ENCODE measurements around the gene TIFAB.

Gene TIFAB

GRCh38 chr5:135458356-135458755 lies 6.2 kb upstream of the TIFAB start:
- DNase-seq (ENCODE audit: low read depth), result no peak

- DNase-seq (ENCODE audit: low read depth), result peak; percentile 40
These were observed 5.4 kb upstream of the TIFAB start for GRCh38 chr5:135457424-135458071.

GRCh38 chr5:135456238-135457099 lies 4.3 kb upstream of the TIFAB start:
- peak; percentile 94 for DNase-seq (ENCODE audit: low read depth)

GRCh38 chr5:135455876-135456237 lies 3.7 kb upstream of the TIFAB start:
- DNase-seq (ENCODE audit: low read depth), result no peak

GRCh38 chr5:135454946-135455345 lies 2.8 kb upstream of the TIFAB start:
- no peak for DNase-seq (ENCODE audit: low read depth)

GRCh38 chr5:135453613-135454012 lies 1.5 kb upstream of the TIFAB start:
- no peak for DNase-seq (ENCODE audit: low read depth)

- no peak for DNase-seq (ENCODE audit: low read depth)
These were observed 400 bp downstream of the TIFAB start for GRCh38 chr5:135451581-135452320.

- no peak for DNase-seq (ENCODE audit: low read depth)
These were observed 1.2 kb downstream of the TIFAB start for GRCh38 chr5:135450952-135451351.

GRCh38 chr5:135450336-135450735 lies 1.8 kb downstream of the TIFAB start:
- no peak for DNase-seq (ENCODE audit: low read depth)

- no peak for DNase-seq (ENCODE audit: low read depth)
These were observed 2.5 kb downstream of the TIFAB start for GRCh38 chr5:135449644-135450043.

GRCh38 chr5:135448791-135449507 lies 3.2 kb downstream of the TIFAB start:
- peak; percentile 46 for DNase-seq (ENCODE audit: low read depth)

GRCh38 chr5:135448071-135448739 lies 3.9 kb downstream of the TIFAB start:
- no peak for DNase-seq (ENCODE audit: low read depth)

- no peak for DNase-seq (ENCODE audit: low read depth)
These were observed 4.7 kb downstream of the TIFAB start, which contains the start of gene DCANP1 for GRCh38 chr5:135447298-135447929. Gene DCANP1 (minus strand): TSS chr5:135447348. CDS start chr5:135447108, 240 bp downstream.

- no peak for DNase-seq (ENCODE audit: low read depth)
These were observed 5.5 kb downstream of the TIFAB start for GRCh38 chr5:135446615-135447014.

- no peak for DNase-seq (ENCODE audit: low read depth)
These were observed 5.9 kb downstream of the TIFAB start for GRCh38 chr5:135446206-135446605.

GRCh38 chr5:135445306-135445985 lies 6.7 kb downstream of the TIFAB start:
- DNase-seq (ENCODE audit: low read depth), result peak; percentile 42

GRCh38 chr5:135444881-135445280 lies 7.3 kb downstream of the TIFAB start:
- no peak for DNase-seq (ENCODE audit: low read depth)

- no peak for DNase-seq (ENCODE audit: low read depth)
These were observed 7.8 kb downstream of the TIFAB start for GRCh38 chr5:135444360-135444759.

GRCh38 chr5:135443161-135443960 lies 8.8 kb downstream of the TIFAB start:
- DNase-seq (ENCODE audit: low read depth), result peak; percentile 40

Data from EH (cell line).